GM12878 (cell line): ENCODE measurements around the gene PCDHGC5. TPM values are rescaled to one million over a fixed set of nuclear protein-coding genes. Genes with fewer than 3 reads are reported as not detected.
A peak's percentile ranks its signal among the peaks of the same experiment; 100 is the strongest.

Experiments
- ATAC-seq: fragments of 200-7000 bp; cut with Tn5 transposase; 3 replicates; pipeline ENCODE4 v1.9.1; 2020; ENCODE audit warnings: mild to moderate bottlenecking, moderate library complexity
- BruUV-seq: library from RNA; stranded (reverse); fragments of 400-500 nt; replicated peaks from 2 replicates; lab custom pipeline; 2021; lab: Mats Ljungman, UMichigan
- CTCF ChIA-PET: fragments of 300-600 bp; sonication (Branson Sonifier 250); formaldehyde crosslinking; extraction: SDS; loops from one replicate; lab custom pipeline; 2021; ENCODE audit warnings: inconsistent platforms; lab: Yijun Ruan, JAX
- POLR2A ChIA-PET: fragments of 350-600 bp; formaldehyde crosslinking; extraction: SDS; loops from one replicate; lab custom pipeline; 2021; ENCODE audit warnings: inconsistent platforms; lab: Charles Lee
- RAD21 ChIA-PET: fragments of 300-600 bp; sonication (Branson Sonifier 250); formaldehyde crosslinking; loops from one replicate; lab custom pipeline; 2023; ENCODE audit warnings: antibody characterized with exemption; ENCODE audit not compliant: unreplicated experiment; lab: Charles Lee
- SMC1A ChIA-PET: fragments of 300-600 bp; sonication (Branson Sonifier 250); formaldehyde crosslinking; loops from one replicate; lab custom pipeline; 2023; ENCODE audit not compliant: unreplicated experiment, uncharacterized antibody; lab: Charles Lee
- DNase-seq: peaks from one replicate; pipeline ENCODE4 v3.0.0-alpha.2; 2011; ENCODE audit warnings: low read depth, low spot score
- FAIRE-seq: peaks from 3 replicates; lab custom pipeline; 2011; peaks lifted over from hg19 to GRCh38; lab: Jason Lieb, UNC
- H2AFZ ChIP-seq: 2 replicates; pipeline ENCODE4 v1.6.0; 2011; ENCODE audit warnings: low read depth, low read length, control low read depth; ENCODE audit not compliant: control insufficient read depth
- H3K27ac ChIP-seq: 2 replicates; pipeline ENCODE4 v1.5.1; 2011; ENCODE audit warnings: control low read depth; ENCODE audit not compliant: control insufficient read depth, insufficient read depth
- H3K27me3 ChIP-seq, 2 experiments: replicated peaks in 1 of 2; 2 replicates each; pipeline versions ENCODE4 v1.6.0 to v1.6.1; 2011; ENCODE audit warnings: low read length in 1 of 2; ENCODE audit not compliant: control insufficient read depth in 2 of 2, insufficient read depth in 2 of 2
- H3K36me3 ChIP-seq, 2 experiments: 2 replicates each; pipeline ENCODE4 v1.5.1; 2011; ENCODE audit warnings: low read length in 1 of 2; ENCODE audit not compliant: control insufficient read depth in 2 of 2, insufficient read depth in 2 of 2
- H3K4me1 ChIP-seq: 2 replicates; pipeline ENCODE4 v1.6.1; 2011; ENCODE audit warnings: mild to moderate bottlenecking, low read length, moderate library complexity, mixed read lengths; ENCODE audit not compliant: control insufficient read depth, insufficient read depth
- H3K4me2 ChIP-seq: 2 replicates; pipeline ENCODE4 v1.6.0; 2011; ENCODE audit warnings: control low read depth; ENCODE audit not compliant: control insufficient read depth, insufficient read depth
- H3K4me3 ChIP-seq: fragments of 200-600 bp; sonication (generic); 2 replicates; pipeline ENCODE4 v1.5.1; 2016
- H3K79me2 ChIP-seq: 2 replicates; pipeline ENCODE4 v1.6.0; 2011; ENCODE audit warnings: low read length; ENCODE audit not compliant: control insufficient read depth, insufficient read depth
- H3K9ac ChIP-seq: 2 replicates; pipeline ENCODE4 v1.8.0; 2011; ENCODE audit warnings: low read length, control low read depth, mixed read lengths; ENCODE audit not compliant: control insufficient read depth, insufficient read depth
- H3K9me3 ChIP-seq: replicated peaks from 3 replicates; pipeline ENCODE4 v1.5.1; 2011; ENCODE audit warnings: mild to moderate bottlenecking, low read length; ENCODE audit not compliant: control insufficient read depth, insufficient read depth
- H4K20me1 ChIP-seq: 2 replicates; pipeline ENCODE4 v1.6.0; 2011; ENCODE audit not compliant: control insufficient read depth, insufficient read depth
- BCL11A ChIP-seq: IDR thresholded peaks from 2 replicates; pipeline ENCODE4 v1.6.1; 2011; ENCODE audit warnings: low read depth, low read length
- BCLAF1 ChIP-seq: fragments of 450-650 bp; IDR thresholded peaks from 2 replicates; pipeline ENCODE4 v1.6.1; 2017; ENCODE audit warnings: antibody characterized with exemption, mild to moderate bottlenecking, moderate library complexity
- CREM ChIP-seq: IDR thresholded peaks from 2 replicates; pipeline ENCODE4 v1.6.1; 2014; ENCODE audit warnings: antibody characterized with exemption, low read depth
- E4F1 ChIP-seq: fragments of 450-650 bp; IDR thresholded peaks from 2 replicates; pipeline ENCODE4 v1.6.1; 2018; ENCODE audit warnings: borderline replicate concordance, mild to moderate bottlenecking; ENCODE audit not compliant: partially characterized antibody
- EED ChIP-seq: sonication (generic); IDR thresholded peaks from 2 replicates; pipeline ENCODE4 v1.6.1; 2016; ENCODE audit warnings: antibody characterized with exemption, low read depth
- HDAC6 ChIP-seq: fragments of 200-600 bp; sonication (generic); IDR thresholded peaks from one replicate; pipeline ENCODE4 v1.8.0; 2017; ENCODE audit warnings: antibody characterized with exemption; ENCODE audit not compliant: unreplicated experiment
- JUND ChIP-seq: IDR thresholded peaks from 2 replicates; pipeline ENCODE4 v1.6.1; 2012; ENCODE audit warnings: low read depth, mild to moderate bottlenecking, low read length, improper control_type of control experiment, moderate library complexity
- NFYB ChIP-seq: IDR thresholded peaks from 2 replicates; pipeline ENCODE4 v1.6.1; 2011; ENCODE audit warnings: low read depth, mild to moderate bottlenecking, low read length, improper control_type of control experiment, moderate library complexity; ENCODE audit not compliant: insufficient read depth
- POLR2A ChIP-seq: IDR thresholded peaks from 2 replicates; pipeline ENCODE4 v1.6.1; 2011; ENCODE audit warnings: low read depth, mild to moderate bottlenecking, low read length
- SREBF1 ChIP-seq: IDR thresholded peaks from 2 replicates; pipeline ENCODE4 v1.6.1; 2012; ENCODE audit warnings: mild to moderate bottlenecking, low read length
- TCF7 ChIP-seq: IDR thresholded peaks from 2 replicates; pipeline ENCODE4 v1.6.1; 2014; ENCODE audit warnings: antibody characterized with exemption, borderline replicate concordance
- ZNF687 ChIP-seq: fragments of 450-650 bp; IDR thresholded peaks from 2 replicates; pipeline ENCODE4 v1.6.1; 2017; ENCODE audit warnings: mild to moderate bottlenecking, moderate library complexity
- WGBS: methylation state at CpG from one replicate; pipeline ENCODE4 v1.1.6; 2016; ENCODE audit warnings: low lambda C conversion rate; ENCODE audit not compliant: insufficient replicate concordance, insufficient coverage; ENCODE audit errors: missing lambda C conversion rate; 5-methylcytosine and 5-hydroxymethylcytosine counted together
- in situ Hi-C: fragments of 300-500 bp; cut with MboI; formaldehyde crosslinking; loops from 9 replicates; pipeline ENCODE4 v1.14.3; 2018; ENCODE audit warnings: mixed read lengths
- intact Hi-C: fragments of 100-400 bp; cut with micrococcal nuclease; formaldehyde crosslinking; loops from one replicate; pipeline ENCODE4 v1.14.2; 2022; ENCODE audit not compliant: unreplicated experiment
- polyA plus RNA-seq, 11 experiments: library from polyadenylated mRNA; depleted of rRNA in 4 of 11; unstranded in 6 of 11; stranded (reverse) in 5 of 11; fragments of >200 nt; fragmentation: Nextera tagmentation in 4 of 11; fragmentation: Illumina TruSeq in 1 of 11; extraction: Ambion mirVana in 4 of 11; extraction: Trizol in 1 of 11; gene quantifications; 1 replicate in 1 of 11; 2 replicates in 10 of 11; pipeline versions ENCODE4 v1.2.1 to v1.2.3, GENCODE V29; 2011 to 2016; ENCODE audit warnings: inconsistent platforms in 2 of 11, missing spikeins in 2 of 11, low read depth in 1 of 11
- total RNA-seq, 4 experiments: library from RNA; depleted of rRNA in 3 of 4; stranded (reverse); fragments of >200 nt in 3 of 4; fragmentation: Illumina TruSeq in 1 of 4; extraction: Trizol in 1 of 4; gene quantifications; 2 replicates each; pipeline versions ENCODE4 v1.2.1 to v1.2.3, GENCODE V29; 2013 to 2021

The PCDHGC5 gene
- total and polyA plus RNA-seq, 10 of the 15 experiments (the other 5 are each of a cell fraction or from before 2014, with no cell fraction given): 0.05 to 0.87 (median 0.18) TPM; not detected in 2

GRCh38 chr5:141514330-141515133 lies 25.7 kb downstream of the PCDHGC5 start:
- POLR2A ChIA-PET: interaction anchor here (0.8 to 2.5 kb wide), 6 partner anchors 9 to 39 kb away, joined by 3 to 10 read pairs (median 4); no protein-coding TSS in a partner anchor
- Histone ChIP-seq H3K9ac (no peak overlapping the region), H3K79me2 (peaks cover 14% of the 10 kb centered on the region), H3K36me3 (peaks cover 12 to 23% of the 10 kb centered on the region in 2 experiments), H3K4me3 (peak overlapping the region; percentile 69; the same call in 1 of the 2 replicates), H3K4me1 (peaks cover 58% of the 10 kb centered on the region), H3K4me2 (peak overlapping the region; percentile 89), H2AFZ (no peak overlapping the region), H3K27ac (peak overlapping the region; percentile 90), H3K27me3 (no peaks in the 10 kb centered on the region), H3K9me3 (no peaks in the 10 kb centered on the region), H4K20me1 (no peaks in the 10 kb centered on the region)
- SMC1A ChIA-PET: interaction anchor here (1.0 to 10.8 kb wide), 16 partner anchors 11 to 144 kb away, joined by 3 to 176 read pairs (median 5); partner anchors contain the start of genes HDAC3, PCDHGA10, PCDHGA11 and PCDHGA12
- ATAC-seq (peak; percentile 5), FAIRE-seq (no peak), DNase-seq (no peak)
- intact Hi-C loops (loop anchor here (1.0 to 5.0 kb wide), 2 partner anchors 15 to 123 kb away; partner anchors contain the start of genes HDAC3 and RELL2), in situ Hi-C loops (no loop called here)
- no TSS peak for BruUV-seq
- RAD21 ChIA-PET: interaction anchor here (1.0 to 11.6 kb wide), 13 partner anchors 9 to 145 kb away, joined by 3 to 109 read pairs (median 11); partner anchors contain the start of genes DIAPH1, PCDHGA10, PCDHGA11 and PCDHGA12
- 13% methylated on average over 6 of the region's 6 CpGs for WGBS
- CTCF ChIA-PET: interaction anchor here (1.0 to 11.9 kb wide), 23 partner anchors 11 to 194 kb away, joined by 3 to 213 read pairs (median 18); partner anchors contain the start of genes PCDHGA10, PCDHGA11, PCDHGA12 and PCDHGB3
- TF ChIP-seq TCF7: no peak
- TF ChIP-seq BCL11A: no peak
- TF ChIP-seq CREM: peak; percentile 39; the same call in 1 of the 2 replicates
- peak; percentile 13; the same call in 1 of the 2 replicates for TF ChIP-seq POLR2A
- TF ChIP-seq EED: peak; percentile 54
- no peak for TF ChIP-seq HDAC6
- no peak for TF ChIP-seq JUND
- TF ChIP-seq NFYB: no peak
- no peak for TF ChIP-seq BCLAF1
- TF ChIP-seq ZNF687: no peak
- TF ChIP-seq E4F1: no peak
- no peak for TF ChIP-seq SREBF1
